KMS-11 (cell line): Measurements from ENCODE around the gene SFT2D2.
"Not testable (repeated sequence)": the region's sequence is repeated elsewhere in the genome, so short reads cannot be mapped to it uniquely, and the experiment has no call there.

Experiments used
- H2AFZ ChIP-seq: fragments of 200-600 bp; sonication (generic); 2 replicates; pipeline ENCODE4 v1.6.1; 2016; ENCODE audit warnings: antibody characterized with exemption, mixed run types, low read depth
- H3K27ac ChIP-seq: fragments of 200-600 bp; sonication (generic); 2 replicates; pipeline ENCODE4 v1.6.1; 2016; ENCODE audit warnings: mild to moderate bottlenecking, mixed run types
- H3K27me3 ChIP-seq: fragments of 200-600 bp; sonication (generic); 2 replicates; pipeline ENCODE4 v1.6.1; 2017; ENCODE audit warnings: mild to moderate bottlenecking, low read depth, mixed run types, moderate library complexity; ENCODE audit not compliant: insufficient read depth
- H3K36me3 ChIP-seq: fragments of 200-600 bp; sonication (generic); 2 replicates; pipeline ENCODE4 v1.6.1; 2017; ENCODE audit warnings: mild to moderate bottlenecking, mixed run types; ENCODE audit not compliant: insufficient read depth
- H3K4me1 ChIP-seq: fragments of 200-600 bp; sonication (generic); 2 replicates; pipeline ENCODE4 v1.6.1; 2016; ENCODE audit warnings: mild to moderate bottlenecking, low read depth, mixed run types; ENCODE audit not compliant: poor library complexity, severe bottlenecking
- H3K4me2 ChIP-seq: fragments of 200-600 bp; sonication (generic); 2 replicates; pipeline ENCODE4 v1.7.0; 2016; ENCODE audit warnings: mild to moderate bottlenecking, mixed run types
- H3K4me3 ChIP-seq: fragments of 200-600 bp; sonication (generic); IDR thresholded peaks from 2 replicates; pipeline ENCODE4 v1.6.1; 2017; ENCODE audit warnings: low read depth, low read length, mixed read lengths; ENCODE audit not compliant: insufficient read depth
- H3K79me2 ChIP-seq: fragments of 200-600 bp; sonication (generic); 2 replicates; pipeline ENCODE4 v1.6.1; 2016; ENCODE audit warnings: low read depth, mixed run types; ENCODE audit not compliant: insufficient read depth
- H3K9ac ChIP-seq: fragments of 200-600 bp; sonication (generic); 2 replicates; pipeline ENCODE4 v1.6.1; 2016; ENCODE audit warnings: mild to moderate bottlenecking, mixed run types
- H4K20me1 ChIP-seq: fragments of 200-600 bp; sonication (generic); 2 replicates; pipeline ENCODE4 v1.6.1; 2016; ENCODE audit warnings: mild to moderate bottlenecking, mixed run types; ENCODE audit not compliant: insufficient read depth
- TF ChIP-seq, protein P1 (sequence below): fragments of 200-600 bp; sonication (generic); conservative IDR thresholded peaks from 2 replicates; pipeline ENCODE4 v1.6.1; 2017; ENCODE audit warnings: low read depth, mild to moderate bottlenecking, antibody characterized with exemption, low read length, moderate library complexity, mixed read lengths

SFT2D2 gene

DNA sequence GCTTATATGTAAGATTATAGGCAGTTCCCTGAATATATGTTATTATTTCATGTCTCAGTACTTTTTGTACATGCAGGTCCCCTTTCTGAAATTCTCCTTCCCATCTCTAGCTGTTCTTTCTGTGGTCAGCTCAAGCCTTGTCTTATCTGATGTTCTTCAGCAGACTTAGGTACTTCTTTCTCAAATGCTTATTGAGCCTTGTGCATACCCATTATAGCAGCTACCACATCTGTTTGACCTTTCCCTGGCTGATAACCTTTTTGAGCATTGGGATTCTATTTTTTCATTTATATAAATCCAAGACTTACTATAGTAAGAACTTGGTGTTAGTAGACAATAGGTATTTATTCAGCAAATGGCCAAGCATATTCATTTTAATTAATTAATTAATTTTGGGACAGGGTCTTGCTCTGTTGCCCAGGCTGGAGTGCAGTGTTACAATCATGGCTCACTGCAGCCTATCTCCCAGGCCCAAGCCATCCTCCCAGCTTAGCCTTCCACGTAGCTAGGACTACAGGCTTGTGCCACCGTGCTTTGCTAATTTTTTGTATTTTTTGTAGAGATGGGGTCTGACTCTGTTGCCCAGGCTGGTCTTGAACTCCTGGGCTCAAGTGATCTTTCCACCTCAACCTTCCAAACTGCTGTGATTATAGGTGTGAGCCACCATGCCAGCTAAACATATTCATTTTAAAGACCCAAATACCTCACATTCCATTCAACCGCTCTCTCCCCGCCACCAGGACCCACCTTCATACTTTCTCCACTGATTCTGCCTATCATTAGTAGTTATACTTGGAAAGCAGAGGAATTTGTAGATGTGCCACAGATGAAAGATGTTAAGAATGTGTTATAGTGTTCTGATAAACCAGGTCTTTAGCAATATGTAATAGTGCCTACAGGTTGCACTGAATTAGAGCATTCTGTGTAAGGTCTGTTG is 30.3 kb upstream of the SFT2D2 start:
- no peaks in the 10 kb centered on the region for H3K27me3 ChIP-seq
- no peaks in the 10 kb centered on the region for H3K79me2 ChIP-seq
- H4K20me1 ChIP-seq, result no peaks in the 10 kb centered on the region
- H3K4me1 ChIP-seq, result peaks cover 5% of the 10 kb centered on the region
- no peak overlapping the region for H3K4me3 ChIP-seq
- H3K27ac ChIP-seq, result no peak overlapping the region
- TF ChIP-seq, protein P1, sequence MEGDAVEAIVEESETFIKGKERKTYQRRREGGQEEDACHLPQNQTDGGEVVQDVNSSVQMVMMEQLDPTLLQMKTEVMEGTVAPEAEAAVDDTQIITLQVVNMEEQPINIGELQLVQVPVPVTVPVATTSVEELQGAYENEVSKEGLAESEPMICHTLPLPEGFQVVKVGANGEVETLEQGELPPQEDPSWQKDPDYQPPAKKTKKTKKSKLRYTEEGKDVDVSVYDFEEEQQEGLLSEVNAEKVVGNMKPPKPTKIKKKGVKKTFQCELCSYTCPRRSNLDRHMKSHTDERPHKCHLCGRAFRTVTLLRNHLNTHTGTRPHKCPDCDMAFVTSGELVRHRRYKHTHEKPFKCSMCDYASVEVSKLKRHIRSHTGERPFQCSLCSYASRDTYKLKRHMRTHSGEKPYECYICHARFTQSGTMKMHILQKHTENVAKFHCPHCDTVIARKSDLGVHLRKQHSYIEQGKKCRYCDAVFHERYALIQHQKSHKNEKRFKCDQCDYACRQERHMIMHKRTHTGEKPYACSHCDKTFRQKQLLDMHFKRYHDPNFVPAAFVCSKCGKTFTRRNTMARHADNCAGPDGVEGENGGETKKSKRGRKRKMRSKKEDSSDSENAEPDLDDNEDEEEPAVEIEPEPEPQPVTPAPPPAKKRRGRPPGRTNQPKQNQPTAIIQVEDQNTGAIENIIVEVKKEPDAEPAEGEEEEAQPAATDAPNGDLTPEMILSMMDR, result no peak
- no peak overlapping the region for H2AFZ ChIP-seq
- no peak overlapping the region for H3K9ac ChIP-seq
- H3K4me2 ChIP-seq, result no peak overlapping the region
- H3K36me3 ChIP-seq, result peaks cover 7% of the 10 kb centered on the region; the same call in 1 of the 2 replicates

DNA sequence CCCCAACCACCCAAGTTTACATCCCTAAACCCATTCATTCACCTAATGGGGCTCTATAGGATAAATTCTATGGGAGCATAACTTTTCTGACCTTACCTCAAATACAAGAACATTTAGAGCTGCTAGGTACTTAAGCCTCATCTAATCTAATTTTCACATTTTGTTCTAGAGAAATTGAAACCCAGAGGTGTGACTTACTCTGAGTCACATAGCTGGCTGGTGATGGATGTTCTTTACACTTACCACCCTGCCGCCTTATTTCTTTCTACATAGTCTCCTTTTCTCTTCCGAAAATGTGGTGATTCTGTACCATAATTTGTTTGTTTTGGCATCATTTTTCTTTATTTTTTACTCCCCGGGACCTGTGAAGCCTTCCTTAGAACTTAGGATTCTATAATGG is 26.7 kb upstream of the SFT2D2 start:
- Histone ChIP-seq H3K4me2 (no peak overlapping the region), H3K36me3 (peaks cover 7% of the 10 kb centered on the region; the same call in 1 of the 2 replicates), H3K79me2 (no peaks in the 10 kb centered on the region), H3K27me3 (no peaks in the 10 kb centered on the region), H3K4me3 (no peak overlapping the region), H3K9ac (no peak overlapping the region), H2AFZ (no peak overlapping the region), H3K27ac (no peak overlapping the region), H3K4me1 (peaks cover 5% of the 10 kb centered on the region), H4K20me1 (no peaks in the 10 kb centered on the region)
- TF ChIP-seq, protein P1, result no peak

DNA sequence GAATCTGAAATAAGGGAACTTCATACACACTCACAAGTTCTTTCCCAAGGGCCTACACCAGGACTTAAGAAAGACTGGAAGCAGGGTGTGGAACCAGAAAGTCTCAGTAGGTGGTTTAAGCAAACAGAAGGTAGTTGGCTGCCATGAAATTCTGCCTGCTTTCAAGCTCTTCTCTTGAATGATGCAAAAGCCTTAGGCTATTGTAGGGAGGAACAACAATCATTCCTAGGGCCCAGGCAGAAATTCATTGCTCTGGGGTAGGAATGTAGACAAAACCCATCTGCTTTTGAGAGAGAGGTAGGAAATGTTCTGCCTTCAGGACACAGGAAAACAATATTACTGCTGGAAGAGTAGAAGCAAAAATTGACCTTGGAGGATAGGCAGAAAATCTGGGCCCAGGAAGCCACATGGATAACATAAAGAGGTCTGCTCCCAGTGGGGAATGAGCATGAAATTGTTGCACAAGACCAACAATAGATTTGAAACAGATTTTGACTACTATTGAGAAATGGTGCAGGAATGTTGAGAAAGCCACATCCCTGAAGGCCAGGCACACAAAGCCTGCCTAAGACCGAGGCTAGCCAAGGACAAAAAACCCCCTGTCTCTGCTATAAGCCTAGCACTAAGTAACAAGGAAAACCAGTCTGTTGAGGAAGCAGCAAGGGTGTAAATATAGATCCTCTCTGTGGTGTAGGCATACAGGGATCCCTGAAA is 22.7 kb upstream of the SFT2D2 start:
- no peak overlapping the region for H3K4me2 ChIP-seq
- TF ChIP-seq, protein P1, result no peak

DNA sequence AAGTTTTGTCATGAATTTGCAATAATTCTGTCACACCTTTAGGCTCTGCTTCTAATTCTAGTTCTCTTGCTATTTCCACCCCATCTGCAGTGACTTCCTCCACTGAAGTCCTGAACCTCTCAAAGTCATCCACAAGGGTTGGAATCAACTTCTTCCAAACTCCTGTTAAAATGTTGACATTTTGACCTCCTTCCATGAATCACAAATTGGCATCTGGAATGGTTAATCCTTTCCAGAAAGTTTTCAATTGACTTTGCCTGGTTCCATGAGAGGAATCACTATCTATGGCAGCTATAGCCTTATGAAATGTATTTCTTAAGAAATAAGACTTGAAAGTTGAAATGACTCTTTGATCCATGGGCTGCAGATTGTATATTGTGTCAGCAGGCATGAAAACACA is 19.7 kb upstream of the SFT2D2 start:
- TF ChIP-seq, protein P1, result no peak
- Histone ChIP-seq H3K27me3 (no peaks in the 10 kb centered on the region), H3K79me2 (no peaks in the 10 kb centered on the region), H3K4me2 (no peak overlapping the region), H3K36me3 (no peaks in the 10 kb centered on the region), H2AFZ (no peak overlapping the region), H3K27ac (no peak overlapping the region), H3K4me3 (no peak overlapping the region), H3K9ac (no peak overlapping the region), H3K4me1 (no peaks in the 10 kb centered on the region), H4K20me1 (no peaks in the 10 kb centered on the region)

More for the DNA sequence above, 22.7 kb upstream of the SFT2D2 start:
- H3K27ac ChIP-seq, result no peak overlapping the region
- no peaks in the 10 kb centered on the region for H3K27me3 ChIP-seq
- H3K4me3 ChIP-seq, result no peak overlapping the region
- no peaks in the 10 kb centered on the region for H3K79me2 ChIP-seq
- no peaks in the 10 kb centered on the region for H3K4me1 ChIP-seq
- H3K9ac ChIP-seq, result no peak overlapping the region
- no peaks in the 10 kb centered on the region for H3K36me3 ChIP-seq
- H4K20me1 ChIP-seq, result no peaks in the 10 kb centered on the region
- no peak overlapping the region for H2AFZ ChIP-seq

DNA sequence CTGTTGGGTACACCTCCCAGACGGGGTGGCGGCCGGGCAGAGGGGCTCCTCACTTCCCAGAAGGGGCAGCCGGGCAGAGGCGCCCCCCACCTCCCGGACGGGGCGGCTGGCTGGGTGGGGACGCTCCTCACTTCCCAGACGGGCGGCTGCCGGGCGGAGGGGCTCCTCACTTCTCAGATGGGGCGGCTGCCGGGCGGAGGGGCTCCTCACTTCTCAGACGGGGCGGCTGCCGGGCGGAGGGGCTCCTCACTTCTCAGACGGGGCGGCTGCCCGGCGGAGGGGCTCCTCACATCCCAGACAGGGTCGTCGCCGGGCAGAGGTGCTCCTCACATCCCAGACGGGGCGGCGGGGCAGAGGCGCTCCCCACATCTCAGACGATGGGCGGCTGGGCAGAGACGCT is 18.1 kb upstream of the SFT2D2 start:
- not testable (repeated sequence) for H3K4me3 ChIP-seq, H3K27me3 ChIP-seq, H3K9ac ChIP-seq

More for the DNA sequence above, 18.1 kb upstream of the SFT2D2 start:
- not testable (repeated sequence) for H3K79me2 ChIP-seq, H2AFZ ChIP-seq, H4K20me1 ChIP-seq, H3K4me2 ChIP-seq, H3K4me1 ChIP-seq, H3K36me3 ChIP-seq, H3K27ac ChIP-seq
